Measurements from ENCODE around the gene MSH2.
"Not testable (repeated sequence)": the region's sequence is repeated elsewhere in the genome, so short reads cannot be mapped to it uniquely, and the experiment has no call there.

The MSH2 gene

GRCh38 chr2:47402805-47403608 is at the start of gene MSH2:
Gene MSH2, plus strand, starts transcription at chr2:47403156. Its CDS starts 36 bp downstream, at chr2:47403192.
- DNase-seq (ENCODE audit: low read depth in 2 of 2): peak; percentile 65 to 66

- DNase-seq (ENCODE audit: low read depth in 2 of 2): no peak
Observed at GRCh38 chr2:47354013-47354847, 48.7 kb upstream of the MSH2 start.

DNA sequence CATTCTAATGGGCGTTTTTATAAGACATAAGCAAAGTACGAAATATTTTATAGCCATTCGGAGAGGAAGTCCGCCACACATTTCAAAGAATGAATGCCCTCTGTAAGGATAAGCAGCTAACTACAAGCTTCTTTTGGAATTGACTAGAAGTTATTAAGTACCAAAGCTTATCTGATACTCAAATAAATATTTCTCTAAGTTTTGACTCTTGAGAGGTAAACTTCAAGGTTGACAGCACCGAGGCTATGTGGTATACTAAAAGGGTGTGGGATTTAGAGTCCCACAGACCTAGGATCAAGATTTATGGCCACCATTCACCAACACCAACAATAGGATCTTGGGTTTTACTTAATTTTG is 48.1 kb upstream of the MSH2 start:
- no peak for DNase-seq (ENCODE audit: low read depth in 2 of 2)

- peak in 1 of 2 experiments; percentile 25 for DNase-seq (ENCODE audit: low read depth in 2 of 2)
Observed at GRCh38 chr2:47357483-47357882, 45.5 kb upstream of the MSH2 start.

GRCh38 chr2:47359375-47359868 is 43.5 kb upstream of the MSH2 start:
- DNase-seq (ENCODE audit: low read depth in 2 of 2): no peak

- DNase-seq (ENCODE audit: low read depth in 2 of 2): no peak
Observed at GRCh38 chr2:47360283-47360682, 42.7 kb upstream of the MSH2 start.

DNA sequence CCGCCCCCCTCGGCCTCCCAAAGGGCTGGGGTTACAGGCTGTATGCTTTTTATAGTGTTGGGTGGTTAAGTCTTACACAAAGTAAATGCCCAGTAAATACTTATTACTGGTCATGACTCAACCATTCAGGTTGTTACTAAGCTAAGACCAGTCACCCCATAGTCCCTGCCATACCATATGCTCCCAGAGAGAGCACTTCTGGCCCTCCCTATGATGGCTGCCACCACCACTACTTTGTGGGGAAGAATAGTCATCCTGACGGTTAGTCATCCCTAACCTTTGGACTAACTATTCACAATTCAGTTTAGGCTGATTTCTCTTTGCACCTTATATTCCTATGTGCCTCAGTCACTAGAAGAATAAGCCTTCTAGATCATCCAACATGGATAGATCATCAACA is 42.0 kb upstream of the MSH2 start:
- no peak for DNase-seq (ENCODE audit: low read depth in 2 of 2)

- not testable (repeated sequence) for DNase-seq (ENCODE audit: low read depth in 2 of 2)
Observed at GRCh38 chr2:47361505-47362229, 41.3 kb upstream of the MSH2 start.

GRCh38 chr2:47373747-47374146 is 29.2 kb upstream of the MSH2 start:
- no peak for DNase-seq (ENCODE audit: low read depth in 2 of 2)

DNA sequence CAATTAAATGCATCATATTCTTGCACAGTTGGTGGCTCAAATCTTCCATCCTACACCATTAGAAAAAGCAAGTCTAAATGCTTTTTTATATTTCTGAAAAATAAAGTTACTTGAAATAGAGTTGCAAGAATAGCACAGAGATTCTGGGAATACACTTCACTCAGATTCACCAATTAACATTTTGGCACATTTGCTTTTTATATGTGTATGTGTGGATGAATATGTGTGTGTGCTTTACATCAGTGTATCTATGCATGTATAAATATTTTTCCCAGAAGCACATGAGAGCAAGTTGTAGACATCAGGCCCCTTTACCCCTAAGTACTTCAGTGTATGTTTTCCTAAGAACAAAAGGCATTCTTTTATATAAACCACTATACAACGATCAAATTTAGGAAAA is 27.6 kb upstream of the MSH2 start:
- no peak for DNase-seq (ENCODE audit: low read depth in 2 of 2)

GRCh38 chr2:47379384-47379783 is 23.6 kb upstream of the MSH2 start:
- DNase-seq (ENCODE audit: low read depth in 2 of 2): no peak

- DNase-seq (ENCODE audit: low read depth in 2 of 2): no peak
Observed at GRCh38 chr2:47381408-47381807, 21.5 kb upstream of the MSH2 start.

DNA sequence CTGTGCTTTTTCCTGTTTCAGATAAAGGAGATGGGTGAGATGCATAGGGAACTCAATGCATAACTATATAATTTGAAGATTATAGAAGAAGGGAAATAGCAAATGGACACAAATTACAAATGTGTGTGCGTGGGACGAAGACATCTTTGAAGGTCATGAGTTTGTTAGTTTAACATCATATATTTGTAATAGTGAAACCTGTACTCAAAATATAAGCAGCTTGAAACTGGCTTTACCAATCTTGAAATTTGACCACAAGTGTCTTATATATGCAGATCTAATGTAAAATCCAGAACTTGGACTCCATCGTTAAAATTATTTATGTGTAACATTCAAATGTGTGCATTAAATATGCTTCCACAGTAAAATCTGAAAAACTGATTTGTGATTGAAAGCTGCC is 16.4 kb upstream of the MSH2 start:
- DNase-seq (ENCODE audit: low read depth in 2 of 2): no peak

DNA sequence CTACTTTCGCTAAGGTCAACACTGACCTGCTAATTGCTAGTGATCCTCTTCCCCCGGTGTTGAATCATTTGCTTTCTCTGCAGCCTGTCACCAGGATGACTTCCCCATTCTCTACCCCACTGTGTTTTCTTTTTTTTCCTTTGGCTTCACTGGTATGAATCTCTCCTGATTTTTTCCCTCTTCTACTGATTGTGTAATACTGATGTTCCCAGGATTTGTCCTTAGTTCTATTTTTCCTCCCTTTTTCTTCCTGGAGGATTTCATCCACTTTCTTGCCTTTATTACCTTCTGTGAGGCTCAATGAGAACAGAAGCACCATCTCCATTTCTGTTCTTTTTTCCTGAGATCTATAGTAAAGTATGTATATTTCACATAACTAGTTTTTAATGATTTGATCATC is 14.1 kb upstream of the MSH2 start:
- DNase-seq (ENCODE audit: low read depth in 2 of 2): no peak

- no peak for DNase-seq (ENCODE audit: low read depth in 2 of 2)
Observed at GRCh38 chr2:47389692-47390091, 13.3 kb upstream of the MSH2 start.

DNA sequence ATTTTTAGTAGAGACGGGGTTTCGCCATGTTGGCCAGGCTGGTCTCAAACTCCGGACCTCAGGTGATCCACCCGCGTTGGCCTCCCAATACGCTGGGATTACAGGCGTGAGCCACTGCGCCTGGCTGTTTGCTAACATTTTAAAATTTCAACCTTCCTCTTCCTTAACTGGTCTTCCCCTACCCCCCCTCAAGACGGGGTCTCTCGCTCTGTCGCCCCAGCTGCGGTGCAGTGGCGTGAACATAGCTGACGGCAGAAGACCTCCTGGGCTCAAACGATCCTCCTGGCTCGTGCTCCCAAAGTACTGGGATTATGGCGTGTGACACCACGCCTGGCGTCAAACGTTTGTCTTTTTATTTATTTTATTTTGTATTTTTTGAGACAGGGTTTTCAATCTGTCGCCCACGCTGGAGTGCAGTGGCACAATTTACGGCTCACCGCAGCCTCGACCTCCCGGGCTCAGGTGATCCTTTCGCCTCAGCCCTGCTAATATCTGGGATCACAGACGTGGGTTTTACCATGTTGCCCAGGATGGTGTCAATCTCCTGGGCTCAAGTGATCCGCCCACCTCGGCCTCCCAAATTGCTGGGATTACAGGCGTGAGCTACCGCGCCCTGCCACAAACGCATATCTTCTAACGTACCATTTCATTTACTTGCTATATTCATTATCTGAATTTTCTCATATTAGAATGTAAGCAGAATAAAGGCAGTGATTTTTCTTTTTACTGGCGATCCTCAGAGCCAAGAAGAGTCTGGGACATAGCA is 984 bp upstream of the MSH2 start:
- DNase-seq (ENCODE audit: low read depth in 2 of 2): no peak

DNA sequence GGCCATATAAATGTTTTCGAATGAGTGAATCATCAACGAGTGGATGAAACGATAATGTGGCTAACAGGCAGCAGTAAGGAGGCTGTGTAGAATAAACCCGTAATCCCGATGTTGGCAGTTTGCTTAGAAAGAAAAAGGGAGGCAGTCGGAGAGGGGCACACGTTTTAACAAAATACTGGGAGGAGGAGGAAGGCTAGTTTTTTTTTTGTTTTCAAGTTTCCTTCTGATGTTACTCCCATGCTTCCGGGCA is 476 bp upstream of the MSH2 start:
- DNase-seq (ENCODE audit: low read depth in 2 of 2): peak in 1 of 2 experiments; percentile 0

DNA sequence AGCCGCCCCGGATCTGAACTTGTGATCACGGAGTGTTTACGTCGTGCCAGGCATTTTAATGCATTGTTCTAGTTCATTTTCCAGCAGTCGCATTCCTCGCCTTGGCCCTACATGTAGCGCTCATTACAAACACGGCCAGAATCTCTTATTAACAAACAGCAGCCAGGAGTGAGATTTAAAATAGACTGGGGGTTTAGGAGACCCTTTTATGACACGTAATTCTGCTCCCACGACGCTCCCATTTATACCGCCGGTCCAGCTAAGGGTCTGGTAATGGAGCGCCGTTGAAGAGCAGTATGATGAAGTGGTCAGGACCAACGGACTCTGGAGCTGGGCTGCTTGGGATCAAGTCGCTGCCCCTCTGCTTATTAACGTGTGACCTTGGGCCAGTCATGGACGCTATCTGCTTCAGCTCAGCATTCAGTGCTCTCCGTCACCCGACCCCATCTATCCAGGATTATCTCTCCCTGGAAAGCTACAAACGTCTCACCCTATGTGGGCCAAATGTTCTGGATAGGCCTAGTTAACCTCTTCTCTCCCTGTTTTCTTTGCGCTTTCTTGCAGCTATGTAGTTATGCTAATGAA is 745 bp downstream of the MSH2 start:
- DNase-seq (ENCODE audit: low read depth in 2 of 2): peak in 1 of 2 experiments; percentile 1

- no peak for DNase-seq (ENCODE audit: low read depth in 2 of 2)
Observed at GRCh38 chr2:47404356-47404755, 1.4 kb downstream of the MSH2 start.

GRCh38 chr2:47405757-47406156 is 2.8 kb downstream of the MSH2 start:
- DNase-seq (ENCODE audit: low read depth in 2 of 2): no peak

- DNase-seq (ENCODE audit: low read depth in 2 of 2): not testable (repeated sequence)
Observed at GRCh38 chr2:47406649-47407330, 3.8 kb downstream of the MSH2 start.

All from fibroblast of skin of left quadriceps (primary cell).